VCaP (cell line): ENCODE measurements around the gene OOSP2.

Source experiments
- H3K27ac ChIP-seq: fragments of 450-650 bp; 2 replicates; pipeline ENCODE4 v1.5.1; 2017
- TF ChIP-seq, protein P1 (sequence below): fragments of 450-650 bp; conservative IDR thresholded peaks from 2 replicates; pipeline ENCODE4 v1.5.1; 2017; ENCODE audit warnings: mild to moderate bottlenecking, moderate library complexity

OOSP2 gene, protein sequence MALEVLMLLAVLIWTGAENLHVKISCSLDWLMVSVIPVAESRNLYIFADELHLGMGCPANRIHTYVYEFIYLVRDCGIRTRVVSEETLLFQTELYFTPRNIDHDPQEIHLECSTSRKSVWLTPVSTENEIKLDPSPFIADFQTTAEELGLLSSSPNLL

DNA sequence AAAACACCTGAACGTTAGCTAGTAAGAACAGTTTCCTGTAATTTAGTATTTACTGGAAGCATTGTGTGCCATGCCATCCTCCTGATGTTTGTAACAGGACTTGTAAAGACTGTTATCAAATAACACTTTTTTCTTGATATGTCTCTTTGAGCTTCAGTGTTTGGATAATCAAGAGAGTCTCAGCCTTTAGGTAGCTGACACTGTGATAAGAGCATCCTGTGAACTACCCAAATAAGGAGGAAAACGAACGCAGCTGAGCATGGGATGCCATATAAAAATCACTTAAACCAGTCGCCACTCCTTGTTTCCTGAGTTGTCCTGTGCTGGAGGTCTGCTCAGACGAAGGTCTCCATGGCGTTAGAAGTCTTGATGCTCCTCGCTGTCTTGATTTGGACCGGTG is at the start of gene OOSP2:
Gene OOSP2, plus strand, starts transcription at position 301 of the 400 bp plus-strand sequence. Its CDS starts 51 bp downstream, at position 352.
- no peak within 1 kb of the TSS for H3K27ac ChIP-seq
- TF ChIP-seq, protein P1, sequence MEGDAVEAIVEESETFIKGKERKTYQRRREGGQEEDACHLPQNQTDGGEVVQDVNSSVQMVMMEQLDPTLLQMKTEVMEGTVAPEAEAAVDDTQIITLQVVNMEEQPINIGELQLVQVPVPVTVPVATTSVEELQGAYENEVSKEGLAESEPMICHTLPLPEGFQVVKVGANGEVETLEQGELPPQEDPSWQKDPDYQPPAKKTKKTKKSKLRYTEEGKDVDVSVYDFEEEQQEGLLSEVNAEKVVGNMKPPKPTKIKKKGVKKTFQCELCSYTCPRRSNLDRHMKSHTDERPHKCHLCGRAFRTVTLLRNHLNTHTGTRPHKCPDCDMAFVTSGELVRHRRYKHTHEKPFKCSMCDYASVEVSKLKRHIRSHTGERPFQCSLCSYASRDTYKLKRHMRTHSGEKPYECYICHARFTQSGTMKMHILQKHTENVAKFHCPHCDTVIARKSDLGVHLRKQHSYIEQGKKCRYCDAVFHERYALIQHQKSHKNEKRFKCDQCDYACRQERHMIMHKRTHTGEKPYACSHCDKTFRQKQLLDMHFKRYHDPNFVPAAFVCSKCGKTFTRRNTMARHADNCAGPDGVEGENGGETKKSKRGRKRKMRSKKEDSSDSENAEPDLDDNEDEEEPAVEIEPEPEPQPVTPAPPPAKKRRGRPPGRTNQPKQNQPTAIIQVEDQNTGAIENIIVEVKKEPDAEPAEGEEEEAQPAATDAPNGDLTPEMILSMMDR = no peak

DNA sequence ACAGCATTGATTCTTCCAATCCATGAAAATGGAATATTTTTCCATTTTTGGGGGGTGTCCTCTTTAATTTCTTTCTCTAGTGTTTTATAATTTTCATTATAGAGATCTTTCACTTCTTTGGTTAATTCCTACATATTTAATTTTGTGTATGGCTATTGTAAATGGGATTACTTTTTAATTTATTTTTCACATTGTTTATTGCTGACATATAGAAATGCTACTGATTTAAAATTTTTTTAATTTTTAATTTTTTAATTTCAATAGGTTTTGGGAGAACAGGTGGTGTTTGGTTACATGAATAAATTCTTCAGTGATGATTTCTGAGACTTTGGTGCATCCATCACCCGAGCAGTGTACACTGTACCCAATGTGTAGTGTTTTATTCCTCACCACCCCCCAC is 49.8 kb upstream of the OOSP2 start:
- TF ChIP-seq, protein P1 = no peak
- no peak overlapping the region for H3K27ac ChIP-seq

DNA sequence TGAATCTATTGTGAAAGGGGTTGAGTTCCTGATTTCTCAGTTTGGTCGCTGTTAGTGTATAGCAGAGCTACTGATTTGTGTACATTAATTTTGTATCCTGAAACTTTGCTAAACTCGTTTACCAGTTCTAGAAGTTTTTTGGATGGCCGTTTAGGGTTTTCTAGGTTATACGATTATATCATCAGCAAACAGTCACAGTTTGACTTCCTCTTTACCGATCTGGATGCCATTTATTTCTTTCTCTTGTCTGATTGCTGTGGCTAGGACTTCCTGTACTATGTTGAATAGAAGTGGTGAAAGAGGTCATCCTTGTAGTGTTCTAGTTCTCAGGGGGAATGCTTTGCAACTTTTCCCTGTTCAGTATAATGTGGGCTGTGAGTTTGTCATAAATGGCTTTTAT is 47.8 kb upstream of the OOSP2 start:
- TF ChIP-seq, protein P1 = no peak
- no peak overlapping the region for H3K27ac ChIP-seq

DNA sequence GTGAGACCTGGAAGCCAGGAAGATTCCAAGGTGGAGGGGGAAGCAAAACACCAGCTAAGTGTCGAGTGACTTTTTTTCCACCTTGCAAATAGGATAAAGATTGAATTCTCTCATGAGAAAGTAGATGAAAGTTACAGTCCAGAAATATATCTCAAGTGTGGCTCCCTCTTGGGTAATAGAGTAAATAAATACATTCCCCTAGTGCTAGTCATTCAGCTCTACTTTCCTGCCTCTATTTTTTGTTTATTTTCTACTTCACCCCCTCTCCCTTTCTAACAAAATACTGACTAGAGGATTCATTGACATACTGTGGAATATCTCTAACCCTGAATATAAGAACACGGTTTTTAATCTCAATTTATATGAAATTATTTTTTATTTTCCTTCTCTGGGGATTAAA is 42.4 kb upstream of the OOSP2 start:
- TF ChIP-seq, protein P1 = no peak
- no peak overlapping the region for H3K27ac ChIP-seq

DNA sequence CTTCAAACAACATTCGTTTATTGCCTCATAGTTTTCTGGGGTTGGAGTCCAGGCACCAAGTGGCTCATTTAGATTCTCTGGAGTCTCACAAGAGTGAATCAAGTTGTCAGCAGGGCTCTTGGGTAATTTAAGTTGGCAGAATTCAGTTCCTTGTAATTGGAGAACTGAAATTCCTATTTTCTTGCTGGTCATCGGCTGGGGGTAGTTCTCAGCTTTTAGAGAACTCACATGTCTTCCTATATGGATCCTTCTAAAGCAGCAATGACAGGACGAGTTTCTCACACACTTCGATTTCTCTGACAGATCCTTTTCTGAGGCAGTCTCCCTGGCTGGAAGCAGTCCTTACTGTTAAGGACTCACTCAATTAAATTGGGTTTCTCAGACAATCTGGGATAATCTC is 40.5 kb upstream of the OOSP2 start:
- no peak overlapping the region for H3K27ac ChIP-seq
- TF ChIP-seq, protein P1 = no peak

DNA sequence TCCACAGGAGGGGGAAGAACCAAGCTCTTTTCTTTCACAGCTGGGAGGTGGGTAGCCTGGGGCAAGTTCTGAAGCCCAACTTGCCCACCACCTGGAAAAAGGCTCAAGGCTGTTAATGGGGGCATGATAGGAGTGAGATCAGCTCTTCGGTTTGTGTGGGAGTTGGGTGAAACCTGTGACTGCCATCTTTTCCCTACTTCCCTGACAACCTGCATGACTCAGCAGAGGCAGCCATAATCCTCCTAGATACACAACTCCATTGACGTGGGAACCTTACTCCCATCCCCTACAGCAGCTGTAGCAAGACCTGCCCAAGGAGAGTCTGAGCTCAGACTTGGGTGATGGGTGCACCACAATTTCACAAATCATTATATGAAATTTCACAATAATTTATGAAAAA is 36.5 kb upstream of the OOSP2 start:
- TF ChIP-seq, protein P1 = no peak

DNA sequence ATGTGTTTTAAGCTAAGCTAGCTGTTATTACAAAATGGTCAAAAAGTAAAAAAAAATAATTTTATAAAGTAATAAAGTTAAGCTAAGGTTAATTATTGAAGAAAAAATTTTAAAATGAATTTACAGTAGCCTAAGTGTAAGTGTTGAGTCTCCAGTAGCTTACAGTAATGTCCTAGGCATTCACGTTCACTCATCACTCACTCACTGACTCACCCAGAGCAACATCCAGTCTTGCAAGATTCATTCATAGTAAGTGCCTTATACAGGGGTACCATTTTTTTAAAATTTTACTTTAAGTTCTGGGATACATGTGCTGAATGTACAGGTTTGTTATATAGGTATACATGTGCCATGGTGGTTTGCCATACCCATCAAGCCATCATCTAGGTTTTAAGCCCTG is 34.8 kb upstream of the OOSP2 start:
- H3K27ac ChIP-seq = no peak overlapping the region
- TF ChIP-seq, protein P1 = no peak

More for the DNA sequence above, 36.5 kb upstream of the OOSP2 start:
- no peak overlapping the region for H3K27ac ChIP-seq

DNA sequence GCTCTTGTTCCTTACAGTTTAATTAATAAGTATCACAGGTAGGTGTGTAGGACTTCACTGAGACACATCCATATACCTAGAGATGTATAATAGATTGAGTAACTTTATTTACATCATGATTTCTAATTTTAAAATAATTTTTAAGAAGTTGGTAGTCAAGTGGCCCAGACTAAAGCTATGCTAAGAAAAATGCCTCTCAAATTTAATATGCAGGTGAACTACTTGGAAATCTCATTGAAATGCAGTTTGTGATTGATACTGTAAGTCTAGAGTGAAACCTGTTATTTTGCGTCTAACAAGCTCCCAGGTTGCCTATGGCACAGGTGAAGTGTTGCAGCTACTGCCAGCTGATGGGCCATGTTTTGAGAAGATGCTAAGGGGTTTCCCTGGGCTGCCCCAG is 23.3 kb upstream of the OOSP2 start, which contains the start of gene OOSP4B:
Gene OOSP4B, plus strand, starts transcription at position 301 of the 400 bp plus-strand sequence.
- H3K27ac ChIP-seq = no peak within 1 kb of the TSS
- TF ChIP-seq, protein P1 = no peak
